Hematopoietic multipotent progenitor cell treated with erythropoietin and hydrocortisone succinate and interleukin-3 and kit ligand, for 15 days (in vitro differentiated cells): ENCODE results near the gene GFPT2.
"Not testable (repeated sequence)": the region's sequence is repeated elsewhere in the genome, so short reads cannot be mapped to it uniquely, and the experiment has no call there.

Experiments
- DNase-seq: peaks from one replicate; pipeline ENCODE4 v3.0.0-alpha.2; 2015; ENCODE audit warnings: low spot score

Gene GFPT2

DNA sequence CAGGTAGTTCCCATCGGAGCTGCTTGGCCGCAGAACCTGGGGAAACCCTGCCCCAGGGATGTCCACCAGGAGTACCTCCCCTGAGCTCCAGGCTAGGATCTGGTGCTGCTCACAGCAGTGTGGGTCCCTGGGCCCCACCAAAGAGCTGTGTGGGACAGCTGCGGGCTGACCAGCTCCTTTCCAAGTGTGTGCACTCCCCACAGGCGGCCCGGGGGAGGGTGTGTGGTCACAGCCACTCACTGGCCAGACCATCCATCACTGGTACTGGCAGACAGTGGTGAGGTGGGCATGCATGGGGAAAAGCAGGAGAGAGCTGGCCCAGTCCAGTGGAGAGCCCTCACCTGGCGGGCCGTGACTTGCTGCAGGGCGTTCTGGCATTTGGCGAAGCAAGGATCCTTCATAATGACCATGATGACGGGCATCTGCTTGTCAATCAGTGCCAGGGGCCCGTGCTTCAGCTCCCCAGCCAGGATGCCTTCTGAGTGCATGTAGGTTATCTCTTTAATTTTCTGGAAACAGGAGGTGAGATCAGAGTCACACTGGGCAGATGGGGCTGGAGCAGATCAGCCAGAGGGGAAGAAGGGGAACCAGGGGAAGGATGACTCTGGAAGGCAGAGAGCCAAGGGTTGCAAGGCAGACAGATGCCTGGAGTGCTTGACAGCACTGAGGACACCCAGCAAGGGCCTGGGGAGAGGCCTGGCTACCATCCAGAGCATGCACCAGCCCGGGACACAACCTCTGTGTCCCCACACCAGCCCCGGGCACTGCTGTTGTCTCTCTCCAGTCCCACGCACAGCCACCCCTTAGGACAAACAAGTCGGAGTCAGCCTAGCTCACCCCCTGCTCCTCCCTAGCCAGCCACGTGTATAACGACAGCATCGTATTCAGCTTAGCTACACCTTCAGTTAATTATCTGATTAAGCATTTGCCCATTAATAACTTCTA lies 48.4 kb downstream of the GFPT2 start:
- no peak for DNase-seq

DNA sequence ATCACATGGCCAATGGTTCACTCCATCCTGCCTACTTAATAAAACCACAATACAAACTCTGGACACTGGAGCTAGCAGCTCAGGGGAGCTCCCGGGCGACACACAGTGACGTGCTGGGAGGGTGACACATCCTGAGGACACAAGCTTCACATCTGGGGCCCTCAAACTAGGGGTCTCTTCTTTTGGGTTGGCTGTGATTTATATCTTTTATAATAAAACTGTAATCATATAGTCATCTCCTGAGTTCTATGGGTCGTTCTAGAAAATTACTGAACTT lies 49.2 kb downstream of the GFPT2 start:
- no peak for DNase-seq

- no peak for DNase-seq
These were observed 49.7 kb downstream of the GFPT2 start for GRCh38 chr5:180303226-180304015.

DNA sequence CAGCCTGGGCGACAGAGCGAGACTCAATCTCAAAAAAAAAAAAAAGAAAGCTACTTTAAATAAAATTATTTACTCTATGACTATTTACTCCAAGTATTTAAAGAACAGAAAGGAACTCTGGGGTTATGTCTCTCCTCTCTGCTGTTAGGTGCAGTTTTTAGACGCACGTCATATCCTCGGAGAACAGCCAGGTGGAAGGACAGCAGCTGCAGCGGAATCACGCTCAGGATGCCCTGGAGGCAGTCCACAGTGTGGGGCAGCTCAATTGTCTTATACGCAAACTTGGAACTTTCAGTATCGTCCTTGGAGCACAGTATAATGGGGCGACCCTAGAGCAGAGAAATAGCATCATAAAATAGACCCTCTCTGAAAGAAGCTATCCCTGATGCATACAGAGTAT lies 50.9 kb downstream of the GFPT2 start:
- DNase-seq: no peak

GRCh38 chr5:180301253-180301652 lies 51.9 kb downstream of the GFPT2 start:
- no peak for DNase-seq

- no peak for DNase-seq
These were observed 53.6 kb downstream of the GFPT2 start for GRCh38 chr5:180299526-180299925.

- not testable (repeated sequence) for DNase-seq
These were observed 54.1 kb downstream of the GFPT2 start for GRCh38 chr5:180299014-180299413.

DNA sequence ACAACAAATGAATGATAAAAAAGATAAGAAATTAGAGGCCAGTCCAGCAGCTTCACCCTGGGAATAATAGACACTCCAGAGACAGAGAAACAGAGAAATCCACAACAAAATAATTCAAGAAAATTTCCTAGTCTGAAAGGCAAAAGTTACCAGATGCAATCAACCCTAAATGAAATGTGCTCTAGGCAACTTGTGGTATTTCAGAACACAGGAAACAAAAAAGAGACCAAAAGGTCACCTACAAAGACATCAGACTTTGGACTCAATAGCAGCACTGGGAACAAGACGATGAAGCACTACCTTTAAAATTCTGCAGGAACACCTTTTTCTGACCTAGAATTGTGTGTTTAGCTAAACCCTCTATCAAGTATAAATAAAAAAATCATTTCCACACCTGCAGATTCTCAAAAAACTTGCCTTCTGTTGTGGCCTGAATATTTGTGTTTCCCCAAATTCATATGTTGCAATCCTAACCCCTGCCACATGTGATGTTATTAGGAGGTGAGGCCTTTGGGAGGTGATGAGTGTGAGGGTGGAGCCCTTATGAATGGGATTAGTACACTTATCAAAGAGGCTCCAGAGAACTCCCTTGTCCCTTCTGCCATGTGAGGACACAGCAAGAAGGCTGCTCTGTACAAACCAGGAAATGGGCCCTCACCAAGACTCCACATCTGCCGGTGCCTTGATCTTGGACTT lies 55.4 kb downstream of the GFPT2 start:
- DNase-seq: no peak

GRCh38 chr5:180296771-180297170 lies 56.4 kb downstream of the GFPT2 start:
- DNase-seq: no peak

GRCh38 chr5:180294913-180295555 lies 58.1 kb downstream of the GFPT2 start:
- no peak for DNase-seq

GRCh38 chr5:180294411-180294810 lies 58.7 kb downstream of the GFPT2 start:
- no peak for DNase-seq

DNA sequence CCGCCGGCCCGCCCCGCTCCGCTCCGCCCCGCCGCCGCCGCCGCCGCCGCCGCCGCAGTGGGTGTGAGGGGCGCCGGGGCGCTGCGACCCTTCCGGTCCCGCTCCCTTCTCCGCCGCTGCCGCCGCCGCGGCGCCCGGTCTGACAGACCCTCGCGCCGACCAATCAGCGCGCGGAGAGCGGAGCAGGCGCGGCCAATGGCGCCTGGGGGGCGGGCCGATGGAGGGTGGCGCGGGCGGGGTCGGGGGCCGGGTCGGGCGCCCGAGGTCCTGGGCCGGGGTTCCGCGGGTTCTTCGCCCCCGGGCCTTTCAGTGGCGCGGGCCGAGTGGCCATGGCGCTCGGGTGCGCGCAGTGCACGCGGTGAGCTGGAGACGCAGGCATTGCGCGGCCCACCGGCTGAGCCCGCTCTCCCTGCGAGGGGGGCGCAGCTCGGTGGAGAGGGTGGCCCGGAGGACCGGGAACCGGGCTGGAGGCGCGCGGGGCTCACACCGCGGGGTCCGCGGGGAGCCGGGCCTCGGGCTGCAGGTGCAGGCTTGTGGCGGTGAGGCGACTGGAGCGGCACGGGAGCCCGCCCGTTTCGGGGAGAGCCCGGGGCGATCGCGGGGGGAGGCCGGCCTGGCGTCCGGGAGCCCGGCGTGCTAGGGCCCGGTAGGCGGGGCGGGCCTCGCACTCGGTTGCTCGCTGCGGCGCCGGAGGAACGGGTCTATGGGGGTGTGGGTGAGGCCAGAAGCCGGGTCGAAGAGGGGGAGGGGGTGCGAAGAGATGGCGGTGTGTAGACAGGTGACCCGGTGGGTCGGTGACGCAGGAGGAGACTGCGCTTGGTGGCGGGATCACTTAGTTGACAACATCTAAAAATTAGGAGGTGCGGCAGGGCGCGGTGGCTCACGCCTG lies 60.9 kb downstream of the GFPT2 start, which contains the start of gene MAPK9:
Gene MAPK9, minus strand, starts transcription at position 141 of the 889 bp plus-strand sequence. CDS start 11,522 bp downstream, outside the sequence.
- DNase-seq: peak; percentile 85

- no peak for DNase-seq
These were observed 61.7 kb downstream of the GFPT2 start for GRCh38 chr5:180291234-180291940.

DNA sequence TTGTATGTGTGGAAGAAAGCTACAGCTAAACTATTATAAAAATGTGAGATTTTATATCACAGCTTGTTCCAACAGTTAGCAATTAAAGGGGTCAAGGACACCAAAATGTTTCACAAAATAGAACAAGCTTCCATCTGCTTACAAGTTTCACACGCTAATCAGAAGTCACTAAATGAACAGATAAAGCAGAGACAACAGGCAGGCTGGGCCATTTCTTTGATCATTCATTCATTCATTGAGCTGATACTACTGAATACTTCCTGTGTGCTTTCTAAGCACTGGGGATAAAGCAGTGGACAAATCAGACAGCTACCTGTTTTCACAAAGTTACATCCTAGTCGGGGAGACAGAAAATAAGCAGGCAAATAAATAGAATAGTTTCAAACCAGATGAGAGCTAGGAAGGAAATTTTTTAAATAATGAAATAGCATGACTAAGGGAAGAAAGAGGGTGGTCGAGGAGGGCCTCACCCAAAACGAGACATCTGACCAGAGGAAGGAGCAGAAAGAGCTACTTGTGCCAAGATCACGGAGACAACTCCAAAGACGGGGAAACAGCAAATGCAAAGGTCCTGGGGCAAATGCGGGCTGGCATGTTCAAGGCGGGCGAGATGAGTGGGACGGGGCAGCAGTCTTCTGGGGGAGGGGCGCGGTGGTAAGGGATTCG lies 62.4 kb downstream of the GFPT2 start:
- DNase-seq: no peak

DNA sequence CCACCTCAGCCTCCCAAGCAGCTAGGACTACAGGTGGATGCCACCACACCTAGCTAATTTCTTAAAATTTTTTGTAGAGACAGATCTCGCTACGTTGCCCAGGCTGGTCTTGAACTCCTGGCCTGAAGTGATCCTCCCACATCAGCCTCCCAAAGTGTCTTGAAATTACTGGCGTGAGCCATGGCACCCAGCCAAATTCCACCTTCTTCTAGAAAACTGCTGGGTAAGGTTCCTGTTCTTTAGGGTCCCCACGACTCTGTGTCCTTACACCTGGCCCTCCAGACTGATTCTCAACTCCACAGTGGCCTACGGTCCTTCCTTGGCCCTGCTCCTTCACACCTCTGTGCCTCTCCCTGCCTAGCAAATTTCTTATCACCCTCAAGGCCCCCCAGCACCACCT lies 63.2 kb downstream of the GFPT2 start:
- DNase-seq: no peak

DNA sequence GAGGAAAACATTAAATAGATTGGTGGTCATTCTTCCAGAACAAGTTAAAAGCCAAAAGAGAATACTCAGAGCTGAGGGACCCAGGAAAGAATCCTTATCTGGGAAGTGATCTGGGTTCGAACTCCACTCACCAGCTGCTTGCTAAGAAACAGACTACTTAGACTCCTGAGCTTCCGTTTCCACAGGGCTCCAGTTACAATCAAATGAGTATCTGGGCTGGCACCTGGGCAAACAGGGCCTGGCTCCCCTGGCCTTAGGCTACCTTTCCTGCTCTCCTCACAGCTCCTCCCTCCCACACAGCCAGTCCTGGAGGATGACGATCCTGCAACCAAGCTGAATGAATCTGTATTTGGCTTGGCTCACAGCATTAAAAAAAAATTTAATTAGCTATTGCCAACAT lies 63.7 kb downstream of the GFPT2 start:
- DNase-seq: no peak

- no peak for DNase-seq
These were observed 65.3 kb downstream of the GFPT2 start for GRCh38 chr5:180287868-180288267.

DNA sequence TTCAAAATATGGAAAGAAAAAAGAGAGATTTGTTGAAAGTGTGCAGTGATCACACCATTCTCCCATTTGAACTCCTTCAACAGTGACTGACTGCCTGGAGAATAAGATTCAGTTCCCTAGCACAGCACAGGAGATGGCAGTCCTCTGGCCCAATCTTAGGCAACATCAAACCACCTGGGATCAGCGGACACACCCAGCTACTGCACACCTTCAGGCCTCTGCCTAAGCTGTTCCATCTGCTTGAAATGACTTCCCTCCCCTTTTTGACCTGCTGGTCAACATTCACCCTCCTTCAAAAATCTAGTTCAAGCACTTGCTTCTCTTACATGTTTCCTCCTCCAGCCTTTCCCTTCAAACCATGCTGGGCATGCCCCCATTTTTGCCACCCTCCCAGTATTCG lies 65.7 kb downstream of the GFPT2 start:
- DNase-seq: no peak

DNA sequence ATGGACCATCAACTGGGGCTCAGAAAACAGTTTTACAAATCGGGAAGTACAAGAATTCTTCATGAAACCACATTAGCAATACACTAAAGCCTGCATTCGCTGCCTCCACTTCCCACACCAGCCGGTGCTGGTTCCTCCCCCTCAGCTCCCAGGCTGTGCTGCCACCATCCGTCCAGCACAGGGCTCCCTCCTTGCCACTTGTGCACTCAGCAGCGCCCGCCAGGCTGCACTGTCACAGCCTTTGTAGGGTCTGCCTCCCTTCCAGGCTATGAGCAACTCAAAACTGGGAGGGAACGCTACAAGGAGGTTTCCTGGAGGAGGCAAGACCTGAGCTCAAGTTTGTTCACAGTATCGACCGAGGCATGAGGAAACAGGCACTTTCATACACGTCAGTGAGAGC lies 69.0 kb downstream of the GFPT2 start:
- DNase-seq: no peak
